ENCODE measurements around the gene ATP2B2.

GRCh38 chr3:10524270-10524669 is 18.9 kb upstream of the ATP2B2 start:
- TF ChIP-seq, protein P1, sequence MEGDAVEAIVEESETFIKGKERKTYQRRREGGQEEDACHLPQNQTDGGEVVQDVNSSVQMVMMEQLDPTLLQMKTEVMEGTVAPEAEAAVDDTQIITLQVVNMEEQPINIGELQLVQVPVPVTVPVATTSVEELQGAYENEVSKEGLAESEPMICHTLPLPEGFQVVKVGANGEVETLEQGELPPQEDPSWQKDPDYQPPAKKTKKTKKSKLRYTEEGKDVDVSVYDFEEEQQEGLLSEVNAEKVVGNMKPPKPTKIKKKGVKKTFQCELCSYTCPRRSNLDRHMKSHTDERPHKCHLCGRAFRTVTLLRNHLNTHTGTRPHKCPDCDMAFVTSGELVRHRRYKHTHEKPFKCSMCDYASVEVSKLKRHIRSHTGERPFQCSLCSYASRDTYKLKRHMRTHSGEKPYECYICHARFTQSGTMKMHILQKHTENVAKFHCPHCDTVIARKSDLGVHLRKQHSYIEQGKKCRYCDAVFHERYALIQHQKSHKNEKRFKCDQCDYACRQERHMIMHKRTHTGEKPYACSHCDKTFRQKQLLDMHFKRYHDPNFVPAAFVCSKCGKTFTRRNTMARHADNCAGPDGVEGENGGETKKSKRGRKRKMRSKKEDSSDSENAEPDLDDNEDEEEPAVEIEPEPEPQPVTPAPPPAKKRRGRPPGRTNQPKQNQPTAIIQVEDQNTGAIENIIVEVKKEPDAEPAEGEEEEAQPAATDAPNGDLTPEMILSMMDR (IDR thresholded peaks at IDR 0.05), result no peak
- no peak for TF ChIP-seq POLR2A (IDR thresholded peaks at IDR 0.05)

Data from thyroid gland (tissue), 4 donors.